C4-2B (cell line): ENCODE measurements around the gene CABP7.

Experiments
- H3K27ac ChIP-seq: fragments of 450-650 bp; 2 replicates; pipeline ENCODE4 v1.5.1; 2017
- ZFX ChIP-seq: fragments of 450-650 bp; IDR thresholded peaks from 2 replicates; pipeline ENCODE4 v1.6.1; 2017
- TF ChIP-seq, protein P1 (sequence below): fragments of 450-650 bp; conservative IDR thresholded peaks from 2 replicates; pipeline ENCODE4 v1.5.1; 2017; ENCODE audit warnings: mild to moderate bottlenecking

CABP7 gene

DNA sequence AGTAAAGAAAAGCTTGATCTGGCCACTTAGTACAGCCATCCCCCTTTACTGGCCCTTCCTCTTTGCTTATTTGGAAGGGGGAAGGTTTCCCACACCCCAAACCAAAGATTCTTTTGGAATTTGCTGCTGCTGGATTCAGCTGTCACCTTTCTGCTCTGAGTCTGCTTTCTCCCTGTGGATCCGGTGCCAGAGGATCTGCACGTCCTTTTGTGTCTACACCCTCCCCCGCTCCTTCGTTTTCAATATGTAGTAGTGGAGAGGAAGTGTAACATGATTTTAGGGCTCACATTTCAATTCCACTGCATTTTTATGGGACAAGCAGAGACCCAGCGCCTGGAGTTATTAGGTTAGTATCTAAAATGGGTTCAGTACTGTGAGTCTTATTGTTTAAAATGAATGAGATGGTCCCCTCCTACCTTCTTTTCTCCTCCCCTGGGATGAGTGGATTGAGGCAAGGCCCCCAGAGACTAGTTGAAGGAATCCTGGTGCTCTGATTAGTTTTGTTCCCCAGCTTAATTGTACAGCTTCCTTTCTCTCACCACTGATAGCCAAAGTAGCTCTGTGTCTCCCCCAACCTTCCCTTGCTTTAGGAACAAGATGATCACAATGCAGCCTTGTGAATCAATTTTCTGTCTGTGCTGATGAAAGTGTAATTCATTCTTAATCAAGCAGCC lies 30.5 kb upstream of the CABP7 start:
- H3K27ac ChIP-seq, result no peak overlapping the region; the same call in 1 of the 2 replicates
- no peak for TF ChIP-seq ZFX
- TF ChIP-seq, protein P1, sequence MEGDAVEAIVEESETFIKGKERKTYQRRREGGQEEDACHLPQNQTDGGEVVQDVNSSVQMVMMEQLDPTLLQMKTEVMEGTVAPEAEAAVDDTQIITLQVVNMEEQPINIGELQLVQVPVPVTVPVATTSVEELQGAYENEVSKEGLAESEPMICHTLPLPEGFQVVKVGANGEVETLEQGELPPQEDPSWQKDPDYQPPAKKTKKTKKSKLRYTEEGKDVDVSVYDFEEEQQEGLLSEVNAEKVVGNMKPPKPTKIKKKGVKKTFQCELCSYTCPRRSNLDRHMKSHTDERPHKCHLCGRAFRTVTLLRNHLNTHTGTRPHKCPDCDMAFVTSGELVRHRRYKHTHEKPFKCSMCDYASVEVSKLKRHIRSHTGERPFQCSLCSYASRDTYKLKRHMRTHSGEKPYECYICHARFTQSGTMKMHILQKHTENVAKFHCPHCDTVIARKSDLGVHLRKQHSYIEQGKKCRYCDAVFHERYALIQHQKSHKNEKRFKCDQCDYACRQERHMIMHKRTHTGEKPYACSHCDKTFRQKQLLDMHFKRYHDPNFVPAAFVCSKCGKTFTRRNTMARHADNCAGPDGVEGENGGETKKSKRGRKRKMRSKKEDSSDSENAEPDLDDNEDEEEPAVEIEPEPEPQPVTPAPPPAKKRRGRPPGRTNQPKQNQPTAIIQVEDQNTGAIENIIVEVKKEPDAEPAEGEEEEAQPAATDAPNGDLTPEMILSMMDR, result no peak

DNA sequence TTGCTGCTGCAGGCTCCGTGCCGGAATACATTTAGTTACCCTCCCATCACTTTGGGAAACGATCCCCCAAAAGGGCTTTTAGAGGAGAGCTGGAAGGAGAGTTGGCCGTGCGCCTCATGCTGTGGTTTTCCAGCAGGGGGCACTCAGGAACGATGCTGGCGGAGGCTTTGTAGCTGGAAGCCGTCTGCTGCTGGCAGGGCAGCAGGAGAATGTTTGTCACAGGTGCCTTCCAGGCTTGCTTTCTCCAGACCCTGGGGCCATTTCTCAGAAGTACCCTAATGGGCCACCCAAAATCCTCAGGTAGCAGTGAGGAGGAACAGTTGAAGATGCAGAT lies 30.0 kb upstream of the CABP7 start:
- TF ChIP-seq, protein P1, result peak; percentile 92
- no peak for TF ChIP-seq ZFX
- no peak overlapping the region; the same call in 1 of the 2 replicates for H3K27ac ChIP-seq

DNA sequence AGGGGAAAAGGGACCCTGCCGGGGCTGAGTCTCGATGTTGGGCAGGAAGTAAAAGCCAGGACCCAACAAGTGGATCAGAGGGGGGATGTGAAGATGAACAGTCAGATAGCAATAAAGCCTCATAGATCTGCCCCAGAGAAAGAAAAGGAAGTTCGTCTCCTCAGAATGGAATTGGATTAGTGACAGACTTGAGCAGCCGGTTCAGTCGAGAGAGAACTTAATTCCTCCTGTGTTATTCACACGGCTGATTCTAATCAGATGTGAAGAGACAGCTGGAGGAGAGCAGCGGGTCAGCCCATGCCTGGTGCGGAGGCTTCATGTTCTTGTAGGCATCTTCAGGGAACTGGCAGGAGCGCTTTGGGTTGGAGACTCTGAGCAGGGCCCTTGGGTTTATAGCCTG lies 29.3 kb upstream of the CABP7 start:
- H3K27ac ChIP-seq, result no peak overlapping the region
- TF ChIP-seq ZFX, result no peak
- TF ChIP-seq, protein P1, result no peak

DNA sequence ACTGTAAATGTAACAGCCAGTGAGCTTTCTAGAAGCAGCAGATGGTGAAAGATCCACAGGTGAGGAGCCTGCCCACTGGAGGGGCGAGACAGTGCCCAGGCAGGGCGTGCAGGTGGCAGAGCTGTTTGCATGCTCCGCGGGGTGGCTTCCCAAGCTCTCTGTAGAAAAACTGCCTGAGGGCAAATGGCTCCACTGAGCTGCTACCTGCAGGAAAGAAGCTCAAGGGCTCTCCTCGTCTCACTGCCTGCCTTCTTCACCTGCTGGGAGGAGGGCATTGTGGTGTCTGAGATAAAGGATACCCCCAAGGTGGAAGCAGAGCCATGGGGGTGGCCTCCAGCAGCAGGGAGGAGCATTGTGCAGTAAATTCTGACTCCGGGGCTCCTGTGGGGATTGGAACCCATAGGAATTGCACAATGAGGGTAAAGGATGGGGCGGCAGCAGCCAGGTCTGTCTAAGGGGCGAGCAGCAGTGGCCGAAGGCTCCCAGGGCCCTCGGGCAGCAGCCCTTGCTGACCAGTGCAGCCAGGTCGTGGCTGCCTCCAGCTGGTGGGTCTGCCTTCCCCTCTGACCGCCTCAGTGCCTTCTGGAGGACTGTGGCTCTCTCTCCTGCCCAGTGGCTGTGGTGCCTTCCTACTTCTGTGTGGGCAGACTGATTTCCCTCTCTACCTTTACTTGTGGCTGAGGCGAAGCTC lies 28.0 kb upstream of the CABP7 start:
- TF ChIP-seq, protein P1, result no peak
- no peak for TF ChIP-seq ZFX
- no peak overlapping the region for H3K27ac ChIP-seq

DNA sequence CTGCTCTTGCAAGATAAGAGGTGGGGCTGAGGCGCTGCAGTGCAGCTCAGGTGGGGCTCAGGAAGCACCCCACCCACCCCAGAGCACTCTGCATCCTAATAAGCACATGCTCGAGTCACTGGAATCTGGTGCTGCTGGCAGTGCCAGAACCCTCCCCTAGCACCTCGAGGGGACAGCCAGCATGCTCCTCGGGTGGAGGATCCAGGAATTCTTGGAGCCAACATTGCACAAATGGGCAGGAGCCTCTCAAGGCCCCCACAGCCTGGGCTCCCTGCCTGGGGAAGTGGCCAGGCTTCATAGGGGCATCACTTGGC lies 27.5 kb upstream of the CABP7 start:
- TF ChIP-seq ZFX, result no peak
- TF ChIP-seq, protein P1, result no peak
- H3K27ac ChIP-seq, result no peak overlapping the region

DNA sequence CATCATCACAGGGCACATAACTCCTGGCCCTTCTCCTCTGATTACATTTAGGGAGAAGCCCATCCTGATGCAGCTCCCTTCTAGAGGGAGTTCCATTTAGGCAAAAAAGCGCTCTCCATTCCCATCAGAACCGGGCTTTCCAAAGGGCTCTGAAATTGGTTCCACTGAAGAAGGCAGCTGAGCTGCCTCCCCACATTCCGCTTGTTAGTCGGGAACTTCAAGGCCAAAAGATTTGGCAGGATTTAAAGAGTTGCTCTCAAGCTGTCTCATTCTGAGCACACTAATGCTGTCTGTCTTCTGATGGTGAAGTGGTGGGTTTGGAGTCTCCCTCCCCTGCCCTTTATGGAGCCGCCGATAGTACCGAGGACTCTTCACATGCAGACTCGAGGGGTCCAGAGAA lies 26.6 kb upstream of the CABP7 start:
- no peak for TF ChIP-seq ZFX
- TF ChIP-seq, protein P1, result no peak
- H3K27ac ChIP-seq, result no peak overlapping the region

DNA sequence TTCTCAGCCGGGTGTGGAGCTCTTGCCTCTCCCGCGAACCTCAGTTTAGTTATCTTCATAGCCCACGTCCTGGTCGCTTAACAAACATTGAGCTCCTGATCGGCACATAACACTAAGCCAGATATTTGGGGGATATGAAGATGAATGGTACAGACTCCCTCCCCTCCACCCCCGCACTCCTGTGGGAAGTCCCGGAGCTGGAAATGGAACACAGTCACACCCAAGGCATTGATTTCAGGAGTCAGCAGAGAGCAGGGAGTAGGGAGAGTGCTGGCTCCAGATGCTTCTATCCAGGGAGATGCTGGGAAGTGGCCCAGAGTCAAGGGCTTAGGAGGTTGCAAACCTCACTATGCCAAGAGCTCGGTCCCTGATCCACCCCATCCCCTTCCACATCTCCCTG lies 26.1 kb upstream of the CABP7 start:
- TF ChIP-seq, protein P1, result no peak
- TF ChIP-seq ZFX, result no peak
- H3K27ac ChIP-seq, result no peak overlapping the region
